ENCODE measurements around the gene HTR3E.

GRCh38 chr3:184067573-184068055, 29.2 kb upstream of the HTR3E start:
- TF ChIP-seq CTCF (IDR thresholded peaks at IDR 0.05) (no peak), POLR2A (IDR thresholded peaks at IDR 0.05) (no peak)

All from adrenal gland (tissue), 5 donors.